Measurements from ENCODE around the gene OGG1. TPM values are rescaled to one million over a fixed set of nuclear protein-coding genes. Genes with fewer than 3 reads are reported as not detected.

The OGG1 gene
- total and polyA plus RNA-seq, 10 of the 15 experiments (the other 5 are each of a cell fraction or from before 2014, with no cell fraction given), result 4.8 to 38.8 (median 27.2) TPM

DNA sequence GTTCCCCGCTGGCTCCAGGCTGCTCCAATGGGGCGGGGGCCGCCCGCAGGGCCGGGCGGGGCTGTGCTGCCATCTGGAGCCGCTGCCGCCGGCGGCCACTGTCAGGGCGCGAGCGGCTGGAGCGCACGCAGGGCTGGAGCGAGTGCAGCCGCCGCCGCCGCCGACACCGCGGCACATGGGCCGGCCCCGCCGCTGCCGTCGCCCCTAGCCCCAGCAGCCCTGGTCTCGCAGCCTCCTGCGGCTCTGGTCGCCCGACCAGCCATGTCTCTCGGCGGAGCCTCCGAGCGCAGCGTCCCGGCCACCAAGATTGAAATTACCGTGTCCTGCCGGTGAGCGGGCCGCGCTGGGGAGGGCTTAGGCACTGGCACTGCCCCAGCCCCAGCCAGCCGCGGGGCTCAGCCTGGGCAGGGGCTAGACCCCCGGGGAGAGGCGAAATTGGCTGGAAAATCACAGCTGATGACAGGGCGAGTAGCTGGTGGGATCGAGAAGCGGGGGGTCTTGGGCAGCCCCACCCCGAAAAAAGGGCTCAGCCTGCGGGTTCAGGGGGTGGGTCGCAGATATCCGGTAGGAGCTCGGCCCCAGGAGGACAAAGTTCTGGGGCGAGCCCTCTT is 45.9 kb upstream of the OGG1 start, which contains the start of gene CPNE9:
Gene CPNE9, plus strand, starts transcription at position 98 of the 611 bp plus-strand sequence. Its CDS starts 164 bp downstream, at position 262.
- CTCF ChIA-PET, result no interaction called here
- H3K4me3 ChIP-seq, result no peak within 1 kb of the TSS
- DNase-seq (ENCODE audit: low read depth, low spot score) (no peak), FAIRE-seq (no peak), ATAC-seq (peak; percentile 33)
- in situ Hi-C loops (cut with MboI) (no loop called here), intact Hi-C loops (cut with micrococcal nuclease; ENCODE audit: unreplicated experiment) (no loop called here)
- no TSS peak for BruUV-seq (replicated peaks)
- H3K27me3 ChIP-seq (replicated peaks in 1 of 2; ENCODE audit: control insufficient read depth in 2 of 2, insufficient read depth in 2 of 2, low read length in 1 of 2), result peaks cover 0 to 3% of the 10 kb centered on the region in 2 experiments; a peak in 1 of 4 replicates
- no peaks in the 10 kb centered on the region for H3K9me3 ChIP-seq (replicated peaks; ENCODE audit: control insufficient read depth, insufficient read depth, low read length)
- H3K79me2 ChIP-seq (ENCODE audit: control insufficient read depth, insufficient read depth, low read length), result no peaks in the 10 kb centered on the region
- no peak within 1 kb of the TSS for H3K9ac ChIP-seq (ENCODE audit: control insufficient read depth, insufficient read depth, low read length)
- no peaks in the 10 kb centered on the region for H3K4me1 ChIP-seq (ENCODE audit: control insufficient read depth, insufficient read depth, low read length)
- TF ChIP-seq BACH1 (IDR thresholded peaks at IDR 0.05; ENCODE audit: borderline replicate concordance), result no peak
- no peak for TF ChIP-seq ZNF622 (IDR thresholded peaks at IDR 0.05)
- H4K20me1 ChIP-seq (ENCODE audit: control insufficient read depth, insufficient read depth), result no peaks in the 10 kb centered on the region
- RAD21 ChIA-PET (ENCODE audit: unreplicated experiment), result no interaction called here
- H3K36me3 ChIP-seq (ENCODE audit: control insufficient read depth in 2 of 2, insufficient read depth in 2 of 2, low read length in 1 of 2), result no peaks in the 10 kb centered on the region; a peak in 2 of 4 replicates
- POLR2A ChIA-PET, result no interaction called here
- 33% methylated on average over 37 of the region's 56 CpGs for WGBS (ENCODE audit: insufficient coverage, insufficient replicate concordance, low lambda C conversion rate, missing lambda C conversion rate)
- H3K4me2 ChIP-seq (ENCODE audit: control insufficient read depth, insufficient read depth), result no peak within 1 kb of the TSS
- SMC1A ChIA-PET (ENCODE audit: uncharacterized antibody, unreplicated experiment), result interaction anchor here (1.2 kb wide), 1 partner anchor 12 kb away, joined by 8 read pairs; no protein-coding TSS in a partner anchor
- no peak within 1 kb of the TSS for H2AFZ ChIP-seq (ENCODE audit: control insufficient read depth, low read depth, low read length)
- no peak within 1 kb of the TSS for H3K27ac ChIP-seq (ENCODE audit: control insufficient read depth, insufficient read depth)

- no peaks in the 10 kb centered on the region; a peak in 2 of 4 replicates for H3K36me3 ChIP-seq (ENCODE audit: control insufficient read depth in 2 of 2, insufficient read depth in 2 of 2, low read length in 1 of 2)
- intact Hi-C loops (cut with micrococcal nuclease; ENCODE audit: unreplicated experiment), result no loop called here
- peaks cover 0 to 3% of the 10 kb centered on the region in 2 experiments; a peak in 1 of 4 replicates for H3K27me3 ChIP-seq (replicated peaks in 1 of 2; ENCODE audit: control insufficient read depth in 2 of 2, insufficient read depth in 2 of 2, low read length in 1 of 2)
- H3K4me1 ChIP-seq (ENCODE audit: control insufficient read depth, insufficient read depth, low read length), result no peaks in the 10 kb centered on the region
- in situ Hi-C loops (cut with MboI), result no loop called here
- CTCF ChIA-PET, result no interaction called here
- POLR2A ChIA-PET, result no interaction called here
- FAIRE-seq, result no peak
- no TSS peak for BruUV-seq (replicated peaks)
- RAD21 ChIA-PET (ENCODE audit: unreplicated experiment), result no interaction called here
- SMC1A ChIA-PET (ENCODE audit: uncharacterized antibody, unreplicated experiment), result no interaction called here
- H3K79me2 ChIP-seq (ENCODE audit: control insufficient read depth, insufficient read depth, low read length), result no peaks in the 10 kb centered on the region
- H3K9ac ChIP-seq (ENCODE audit: control insufficient read depth, insufficient read depth, low read length), result no peak overlapping the region
- no peaks in the 10 kb centered on the region for H3K9me3 ChIP-seq (replicated peaks; ENCODE audit: control insufficient read depth, insufficient read depth, low read length)
- no peak overlapping the region for H3K4me3 ChIP-seq
- H3K4me2 ChIP-seq (ENCODE audit: control insufficient read depth, insufficient read depth), result no peak overlapping the region
- 12% methylated on average over 48 of the region's 62 CpGs for WGBS (ENCODE audit: insufficient coverage, insufficient replicate concordance, low lambda C conversion rate, missing lambda C conversion rate)
- no peak overlapping the region for H2AFZ ChIP-seq (ENCODE audit: control insufficient read depth, low read depth, low read length)
- ATAC-seq, result peak; percentile 63
- no peak for DNase-seq (ENCODE audit: low read depth, low spot score)
- no peaks in the 10 kb centered on the region for H4K20me1 ChIP-seq (ENCODE audit: control insufficient read depth, insufficient read depth)
- no peak overlapping the region for H3K27ac ChIP-seq (ENCODE audit: control insufficient read depth, insufficient read depth)
- TF ChIP-seq EP300 (IDR thresholded peaks at IDR 0.05; ENCODE audit: borderline replicate concordance in 1 of 2, control insufficient read depth in 1 of 2, low read depth in 2 of 2, low read length in 2 of 2) (no peak), POLR2A (IDR thresholded peaks at IDR 0.05; ENCODE audit: low read depth, low read length) (no peak), ESRRA (IDR thresholded peaks at IDR 0.05; ENCODE audit: low read length) (no peak), FOXM1 (IDR thresholded peaks at IDR 0.05; ENCODE audit: low read depth, low read length) (no peak), NR2C1 (IDR thresholded peaks at IDR 0.05) (no peak), YY1 (IDR thresholded peaks at IDR 0.05; ENCODE audit: low read depth, low read length) (0 out of 2 replicates have a peak, but pooled peaks have one; percentile 16), CEBPB (IDR thresholded peaks at IDR 0.05; ENCODE audit: borderline replicate concordance in 1 of 2, low read depth in 2 of 2, low read length in 2 of 2) (no peak), RBBP5 (conservative IDR thresholded peaks at IDR 0.05) (no peak), SREBF1 (IDR thresholded peaks at IDR 0.05; ENCODE audit: low read length) (peak; percentile 67; the same call in 1 of the 2 replicates)
- TF ChIP-seq, protein P1, sequence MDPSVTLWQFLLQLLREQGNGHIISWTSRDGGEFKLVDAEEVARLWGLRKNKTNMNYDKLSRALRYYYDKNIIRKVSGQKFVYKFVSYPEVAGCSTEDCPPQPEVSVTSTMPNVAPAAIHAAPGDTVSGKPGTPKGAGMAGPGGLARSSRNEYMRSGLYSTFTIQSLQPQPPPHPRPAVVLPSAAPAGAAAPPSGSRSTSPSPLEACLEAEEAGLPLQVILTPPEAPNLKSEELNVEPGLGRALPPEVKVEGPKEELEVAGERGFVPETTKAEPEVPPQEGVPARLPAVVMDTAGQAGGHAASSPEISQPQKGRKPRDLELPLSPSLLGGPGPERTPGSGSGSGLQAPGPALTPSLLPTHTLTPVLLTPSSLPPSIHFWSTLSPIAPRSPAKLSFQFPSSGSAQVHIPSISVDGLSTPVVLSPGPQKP (IDR thresholded peaks at IDR 0.05; ENCODE audit: low read depth, low read length), result peak; percentile 52; the same call in 1 of the 2 replicates
These were observed 45.1 kb upstream of the OGG1 start for GRCh38 chr3:9704347-9705322.

Measured in GM12878 (cell line).